Breast epithelium (tissue), 4 donors: ENCODE measurements around the gene ZAP70. TPM values are rescaled to one million over a fixed set of nuclear protein-coding genes. Genes with fewer than 3 reads are reported as not detected.

ENCODE experiments used
- DNase-seq, 2 donors: peaks; one replicate each; pipeline ENCODE4 v3.0.0-alpha.2; 2019; ENCODE audit warnings: low spot score in 2 of 2
- H3K27ac ChIP-seq, 2 donors: fragments of 200-600 bp; sonication (generic) in 1 of 2; one replicate each; pipeline ENCODE4 v1.5.1; 2016 to 2019; ENCODE audit warnings: mild to moderate bottlenecking in 1 of 2
- H3K27me3 ChIP-seq, 2 donors: fragments of 200-600 bp; sonication (generic) in 1 of 2; one replicate each; pipeline versions ENCODE4 v1.5.1 to v1.6.0; 2017 to 2019; ENCODE audit warnings: control low read depth in 1 of 2, mild to moderate bottlenecking in 1 of 2
- H3K36me3 ChIP-seq: fragments of 200-600 bp; one replicate; pipeline ENCODE4 v1.5.1; 2019
- H3K4me1 ChIP-seq, 2 donors: fragments of 200-600 bp; sonication (generic); one replicate each; pipeline ENCODE4 v1.5.1; 2016 to 2019; ENCODE audit warnings: control low read depth in 1 of 2
- H3K4me3 ChIP-seq, 3 donors: fragments of 200-600 bp; sonication (generic); 1 replicate in 2 of 3; 2 replicates in 1 of 3; pipeline ENCODE4 v1.5.1; 2016 to 2019; ENCODE audit warnings: mild to moderate bottlenecking in 3 of 3, moderate library complexity in 2 of 3
- H3K9me3 ChIP-seq, 2 donors: fragments of 200-600 bp; sonication (generic) in 1 of 2; one replicate each; pipeline ENCODE4 v1.5.1; 2016 to 2019; ENCODE audit warnings: control low read depth in 1 of 2
- CTCF ChIP-seq, 3 donors: fragments of 450-650 bp; IDR thresholded peaks; one replicate each; pipeline ENCODE4 v1.5.1; 2016 to 2017; ENCODE audit warnings: antibody characterized with exemption in 3 of 3, mild to moderate bottlenecking in 3 of 3, moderate library complexity in 3 of 3
- POLR2A ChIP-seq: fragments of 450-650 bp; IDR thresholded peaks from one replicate; pipeline ENCODE4 v1.6.1; 2016; ENCODE audit warnings: antibody characterized with exemption, mild to moderate bottlenecking, moderate library complexity
- POLR2AphosphoS5 ChIP-seq, 3 donors: sonication (generic); formaldehyde crosslinking; IDR thresholded peaks; one replicate each; pipeline ENCODE4 v1.6.1; 2017; ENCODE audit warnings: antibody characterized with exemption in 3 of 3
- intact Hi-C: fragments of 100-400 bp; cut with DNase I; formaldehyde crosslinking; loops from one replicate; pipeline ENCODE4 v1.15.1; 2023; ENCODE audit warnings: low total_unique reads
- total RNA-seq, 3 donors: library from RNA; depleted of rRNA; stranded (reverse); fragments of >200 nt; gene quantifications; one replicate each; pipeline ENCODE4 v1.1.0, GENCODE V29; 2016

ZAP70 gene
- total RNA-seq, 3 donors from 2014 or later, result 4.0 to 7.3 (median 4.9) TPM

- Histone ChIP-seq H3K27ac (no peak overlapping the region), H3K4me1 (no peaks in the 10 kb centered on the region), H3K27me3 (no peaks in the 10 kb centered on the region), H3K36me3 (no peaks in the 10 kb centered on the region), H3K9me3 (no peaks in the 10 kb centered on the region), H3K4me3 (no peak overlapping the region)
- no peak for DNase-seq
- intact Hi-C loops, result no loop called here
- no peak for TF ChIP-seq POLR2A
- no peak for TF ChIP-seq POLR2AphosphoS5 (IDR thresholded peaks at IDR 0.05)
- TF ChIP-seq CTCF (IDR thresholded peaks at IDR 0.05), result no peak
These were observed 38.4 kb downstream of the ZAP70 start for GRCh38 chr2:97751752-97752151.

GRCh38 chr2:97752342-97753334 is 39.3 kb downstream of the ZAP70 start:
- H3K4me3 ChIP-seq, result no peak overlapping the region
- intact Hi-C loops, result no loop called here
- no peak overlapping the region for H3K27ac ChIP-seq
- no peaks in the 10 kb centered on the region for H3K4me1 ChIP-seq
- no peaks in the 10 kb centered on the region for H3K9me3 ChIP-seq
- TF ChIP-seq POLR2AphosphoS5 (IDR thresholded peaks at IDR 0.05), result no peak
- TF ChIP-seq CTCF (IDR thresholded peaks at IDR 0.05), result no peak
- no peak for TF ChIP-seq POLR2A
- no peaks in the 10 kb centered on the region for H3K36me3 ChIP-seq
- no peaks in the 10 kb centered on the region for H3K27me3 ChIP-seq
- no peak for DNase-seq

GRCh38 chr2:97754690-97755346 is 41.4 kb downstream of the ZAP70 start:
- Histone ChIP-seq H3K4me1 (no peaks in the 10 kb centered on the region), H3K36me3 (no peaks in the 10 kb centered on the region), H3K27ac (peak overlapping the region in 1 of 2 donors; percentile 66), H3K27me3 (no peaks in the 10 kb centered on the region), H3K4me3 (no peak overlapping the region), H3K9me3 (no peaks in the 10 kb centered on the region)
- intact Hi-C loops, result no loop called here
- TF ChIP-seq POLR2A (no peak), POLR2AphosphoS5 (IDR thresholded peaks at IDR 0.05) (no peak), CTCF (IDR thresholded peaks at IDR 0.05) (no peak)
- no peak for DNase-seq

GRCh38 chr2:97755491-97755890 is 42.1 kb downstream of the ZAP70 start:
- H3K4me3 ChIP-seq, result no peak overlapping the region
- TF ChIP-seq CTCF (IDR thresholded peaks at IDR 0.05), result no peak
- TF ChIP-seq POLR2AphosphoS5 (IDR thresholded peaks at IDR 0.05), result no peak
- intact Hi-C loops, result no loop called here
- H3K9me3 ChIP-seq, result no peaks in the 10 kb centered on the region
- H3K36me3 ChIP-seq, result no peaks in the 10 kb centered on the region
- DNase-seq, result no peak
- peak overlapping the region in 1 of 2 donors; percentile 66 for H3K27ac ChIP-seq
- no peaks in the 10 kb centered on the region for H3K4me1 ChIP-seq
- no peaks in the 10 kb centered on the region for H3K27me3 ChIP-seq

GRCh38 chr2:97757062-97757461 is 43.7 kb downstream of the ZAP70 start:
- Histone ChIP-seq H3K27ac (no peak overlapping the region), H3K9me3 (no peaks in the 10 kb centered on the region), H3K27me3 (no peaks in the 10 kb centered on the region), H3K36me3 (peaks cover 5% of the 10 kb centered on the region), H3K4me1 (no peaks in the 10 kb centered on the region), H3K4me3 (no peak overlapping the region)
- intact Hi-C loops, result no loop called here
- TF ChIP-seq CTCF (IDR thresholded peaks at IDR 0.05) (no peak), POLR2AphosphoS5 (IDR thresholded peaks at IDR 0.05) (no peak), POLR2A (no peak)
- DNase-seq, result no peak
